OCI-M2 (cell line): ENCODE measurements around the gene ZNF552.
"Not testable (repeated sequence)": the region's sequence is repeated elsewhere in the genome, so short reads cannot be mapped to it uniquely, and the experiment has no call there.

Experiments used
- DNase-seq: peaks from one replicate; lab custom pipeline; 2025; ENCODE audit not compliant: unreplicated experiment; lab: John Stamatoyannopoulos, UW

ZNF552 gene

DNA sequence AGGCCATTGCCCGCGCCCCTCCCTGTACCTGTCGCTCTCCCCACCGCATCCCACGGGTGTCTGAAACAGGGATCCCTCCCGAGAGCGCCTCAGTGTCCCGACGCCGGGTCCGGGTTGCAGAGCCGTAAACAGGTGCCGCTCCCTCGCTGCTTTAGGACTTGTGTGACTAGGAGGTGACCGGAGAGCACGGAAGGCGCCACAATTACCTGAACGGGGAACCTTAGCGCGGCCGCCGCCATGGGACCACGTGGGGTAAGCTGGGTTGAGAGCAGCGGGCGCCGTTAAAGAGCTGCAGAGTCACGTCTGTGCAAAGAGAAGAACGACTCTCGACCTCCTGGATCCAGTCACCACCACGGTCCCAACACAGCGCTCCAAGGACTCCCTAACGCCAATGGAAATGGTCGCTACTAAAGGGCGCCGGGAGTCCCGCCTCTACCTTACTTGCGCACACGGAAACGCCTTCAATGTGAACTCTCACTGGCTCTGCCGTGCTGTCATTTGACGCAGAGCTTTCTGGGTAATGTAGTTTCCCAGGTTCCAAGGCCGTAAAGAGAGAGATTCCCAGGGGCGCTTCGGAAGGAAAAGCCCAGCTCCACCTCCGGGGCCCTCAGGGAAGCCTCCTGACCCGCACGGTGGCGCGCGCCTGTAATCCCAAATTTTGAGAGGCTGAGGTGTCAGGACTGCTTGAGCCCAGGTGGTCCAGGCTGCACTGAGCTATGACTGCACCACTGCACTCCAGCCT is at the start of gene ZNF552:
Gene ZNF552 (minus strand): TSS at position 409 of the 742 bp plus-strand sequence. CDS start 170 bp downstream, at position 239.
- DNase-seq = no peak

DNA sequence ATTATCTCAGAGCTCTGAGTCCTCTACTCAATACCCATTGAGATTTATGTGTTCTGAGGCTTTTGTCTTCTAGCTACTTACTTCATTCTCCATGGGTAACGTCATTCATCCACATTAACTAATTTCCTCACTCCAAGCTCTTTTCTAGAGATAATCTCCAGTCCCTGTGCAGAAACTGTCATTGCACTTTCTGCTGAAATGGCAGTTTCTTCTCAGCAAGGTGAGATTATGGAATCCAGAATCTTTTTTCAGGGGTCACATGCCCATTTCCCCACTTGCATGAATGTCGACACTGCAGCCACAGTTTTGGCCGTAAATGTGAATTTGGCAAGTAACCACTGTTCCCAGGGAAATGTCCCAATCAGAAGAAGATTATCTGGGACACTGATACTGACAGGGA is 47.6 kb upstream of the ZNF552 start:
- not testable (repeated sequence) for DNase-seq

DNA sequence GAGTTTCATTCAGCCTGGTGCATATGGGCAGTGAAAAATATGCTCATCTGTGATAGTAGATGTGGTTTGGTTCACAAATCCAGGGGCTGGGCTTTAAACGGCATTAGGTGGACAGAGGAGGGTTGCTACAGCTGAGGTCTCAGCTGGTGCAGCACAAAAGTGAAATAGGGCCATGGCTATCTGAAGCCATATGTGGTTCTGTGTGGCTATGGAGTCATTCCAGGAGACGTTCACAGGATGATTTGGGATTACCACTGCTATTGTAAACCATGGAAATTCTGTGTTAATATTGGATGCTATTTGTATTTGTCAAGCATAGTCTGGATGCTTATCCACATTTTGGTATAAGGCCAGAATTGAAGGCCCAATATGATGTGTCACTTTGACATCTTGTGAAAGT is 39.4 kb upstream of the ZNF552 start:
- DNase-seq = not testable (repeated sequence)

DNA sequence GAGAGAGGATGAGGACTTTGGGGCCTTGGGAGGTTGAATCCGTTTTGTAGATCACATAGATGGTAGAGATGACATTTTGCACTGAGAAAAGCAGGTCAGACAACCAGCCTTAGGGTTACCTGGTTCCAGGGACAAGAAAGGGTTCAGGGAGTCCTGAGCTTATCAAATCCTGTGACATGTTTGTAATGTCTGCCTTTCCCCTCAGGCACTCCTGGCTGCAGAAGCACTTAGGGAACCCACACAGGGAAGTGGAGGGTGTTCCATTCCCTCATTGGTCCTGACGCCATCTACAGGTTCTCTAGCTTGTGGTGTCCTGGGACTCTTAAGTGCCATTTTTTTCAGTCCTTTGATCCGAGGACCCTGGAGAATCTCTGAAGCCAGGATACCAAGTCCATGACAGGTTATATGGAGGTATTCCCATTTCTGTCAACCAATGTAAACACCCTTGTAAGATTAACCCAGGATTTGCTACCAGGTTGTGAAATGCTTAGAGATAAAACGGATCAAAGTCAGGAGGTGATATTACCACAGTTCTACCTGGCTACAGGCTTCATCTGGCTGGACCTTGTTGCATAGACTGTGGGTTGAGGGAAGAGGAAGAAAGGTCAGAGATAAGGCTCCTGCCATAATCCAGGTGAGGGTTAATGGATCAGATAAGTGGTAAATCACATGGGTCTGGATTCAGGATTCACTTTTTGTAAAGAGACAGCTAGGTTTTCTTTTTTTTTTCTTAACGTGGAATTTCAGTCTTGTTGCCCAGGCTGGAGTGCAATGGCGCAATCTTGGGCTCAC is 37.3 kb upstream of the ZNF552 start:
- not testable (repeated sequence) for DNase-seq

DNA sequence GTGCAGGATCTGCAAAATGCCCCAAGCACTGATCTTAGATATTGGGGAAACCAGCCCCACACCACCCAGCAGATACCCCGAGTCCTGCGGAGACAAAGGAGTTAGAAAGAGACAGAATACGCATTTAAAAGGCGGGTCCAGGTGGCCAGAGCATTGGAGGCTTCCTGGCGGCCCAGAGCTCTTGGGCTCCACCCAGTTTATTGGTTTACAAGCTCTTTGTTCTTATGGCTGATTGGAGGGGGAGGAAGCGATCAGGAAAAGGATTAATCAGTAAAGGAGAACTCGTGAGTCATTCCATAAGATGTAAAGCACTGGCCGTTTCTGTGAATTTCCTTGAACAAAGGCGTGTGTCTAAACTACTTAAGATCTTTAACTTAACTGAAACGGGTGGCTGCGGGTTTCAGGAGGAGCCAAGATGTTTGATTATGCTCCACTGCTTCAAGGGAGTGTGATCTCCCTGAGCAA is 35.9 kb upstream of the ZNF552 start:
- DNase-seq = no peak

DNA sequence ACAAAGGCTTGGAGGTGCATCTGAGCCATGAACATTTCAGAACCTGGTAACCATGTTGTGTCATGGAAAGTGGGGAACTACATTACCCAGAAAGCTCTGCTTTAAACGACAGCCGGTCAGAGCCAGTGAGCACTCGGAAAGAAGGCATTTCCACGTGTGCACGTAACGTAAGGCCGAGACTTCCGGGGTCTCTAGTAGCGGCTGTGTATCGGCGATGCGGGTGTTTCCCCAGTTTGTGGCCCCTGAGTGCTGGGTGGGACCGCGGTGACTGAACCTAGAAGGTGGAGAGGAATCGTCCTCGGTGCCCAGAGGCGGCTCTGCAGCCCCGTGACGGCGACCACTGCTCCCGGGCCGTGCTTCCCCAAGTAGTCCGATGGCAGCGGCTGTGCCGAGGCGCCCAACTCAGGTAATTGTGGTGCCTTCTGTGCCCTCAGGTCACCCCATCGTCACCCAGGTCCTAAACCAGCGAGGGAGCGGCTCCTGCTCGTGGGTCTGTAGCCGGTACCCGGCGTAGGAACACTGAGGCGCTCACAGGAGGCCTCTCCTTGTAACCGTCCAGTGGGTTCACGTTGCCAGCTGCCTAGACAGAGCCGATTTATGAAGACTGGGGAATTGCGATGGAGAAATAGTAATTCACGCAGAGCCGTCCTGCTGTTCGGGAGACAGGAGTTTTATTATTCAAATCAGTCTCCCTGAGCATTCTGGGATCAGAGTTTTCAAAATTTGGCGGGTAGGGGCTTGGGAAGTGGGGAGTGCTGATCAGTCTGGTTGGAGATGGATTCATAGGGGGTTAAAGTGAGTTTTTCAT is 35.2 kb upstream of the ZNF552 start, which contains the start of gene ZNF587:
Gene ZNF587 (plus strand): TSS at position 194 of the 808 bp plus-strand sequence. CDS start 180 bp downstream, at position 374.
- DNase-seq = not testable (repeated sequence)

DNA sequence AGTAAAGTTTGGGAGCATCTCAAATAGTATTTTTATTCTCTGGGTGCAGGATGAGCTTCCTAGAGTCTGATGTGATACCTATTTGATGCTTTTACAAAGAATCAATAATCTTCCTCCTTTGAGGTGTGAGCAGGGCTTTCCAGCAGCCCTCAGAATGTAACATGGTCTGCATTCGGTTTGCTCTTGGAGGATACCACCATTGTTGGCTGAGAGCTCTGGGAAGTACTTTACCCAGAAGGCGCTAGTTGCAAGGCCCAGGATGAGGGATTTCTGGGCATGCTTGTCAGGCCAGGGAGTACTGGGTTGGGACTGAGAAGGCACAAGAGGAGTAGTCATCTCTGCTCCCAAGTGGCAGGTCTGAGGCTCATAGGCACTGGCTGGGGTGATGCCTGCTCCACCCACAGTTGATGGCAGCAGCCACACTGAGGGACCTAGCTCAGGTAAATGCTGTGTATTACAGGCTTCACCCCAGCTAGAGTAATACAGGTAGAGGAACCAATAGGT is 34.5 kb upstream of the ZNF552 start:
- DNase-seq = not testable (repeated sequence)

DNA sequence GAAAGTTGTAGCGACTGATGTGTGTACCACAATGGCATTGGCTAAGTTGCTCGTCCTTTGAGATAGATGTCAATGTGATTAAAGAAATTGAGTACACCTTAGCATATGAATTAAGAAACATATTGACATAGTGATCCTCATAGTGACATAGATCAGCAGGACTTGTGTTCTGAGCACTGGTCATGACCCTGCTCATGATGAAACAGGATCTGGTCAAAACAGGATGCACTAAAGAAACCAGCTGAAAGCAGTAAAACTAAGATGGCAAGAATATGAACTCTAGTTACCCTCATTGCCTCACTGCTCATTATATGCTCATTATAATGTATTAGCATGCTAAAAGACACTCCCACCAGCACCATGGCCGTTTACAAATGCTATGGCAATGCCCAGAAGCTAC is 32.5 kb upstream of the ZNF552 start:
- DNase-seq = not testable (repeated sequence)

DNA sequence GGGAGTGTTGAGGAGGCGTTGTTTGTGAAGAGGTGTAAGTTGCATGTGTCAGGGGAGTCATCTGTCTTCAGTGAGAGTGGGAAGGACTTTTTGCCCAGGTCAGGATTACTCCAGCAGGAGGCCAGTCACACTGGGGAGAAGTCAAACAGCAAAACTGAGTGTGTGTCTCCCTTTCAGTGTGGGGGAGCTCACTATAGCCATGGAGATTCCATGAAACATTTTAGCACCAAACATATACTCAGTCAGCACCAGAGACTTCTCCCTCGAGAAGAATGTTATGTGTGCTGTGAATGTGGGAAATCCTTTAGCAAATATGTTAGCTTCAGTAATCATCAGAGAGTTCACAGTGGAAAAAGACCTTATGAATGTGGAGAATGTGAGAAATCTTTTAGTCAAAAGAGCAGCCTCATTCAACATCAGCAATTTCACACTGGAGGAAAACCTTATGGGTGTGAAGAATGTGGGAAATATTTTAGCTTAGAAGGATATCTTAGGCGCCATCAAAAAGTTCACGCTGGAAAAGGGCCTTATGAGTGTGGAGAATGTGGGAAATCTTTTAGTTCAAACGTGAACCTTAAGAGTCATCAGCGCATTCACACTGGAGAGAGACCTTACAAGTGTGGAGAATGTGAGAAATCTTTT is 26.5 kb upstream of the ZNF552 start:
- DNase-seq = no peak

DNA sequence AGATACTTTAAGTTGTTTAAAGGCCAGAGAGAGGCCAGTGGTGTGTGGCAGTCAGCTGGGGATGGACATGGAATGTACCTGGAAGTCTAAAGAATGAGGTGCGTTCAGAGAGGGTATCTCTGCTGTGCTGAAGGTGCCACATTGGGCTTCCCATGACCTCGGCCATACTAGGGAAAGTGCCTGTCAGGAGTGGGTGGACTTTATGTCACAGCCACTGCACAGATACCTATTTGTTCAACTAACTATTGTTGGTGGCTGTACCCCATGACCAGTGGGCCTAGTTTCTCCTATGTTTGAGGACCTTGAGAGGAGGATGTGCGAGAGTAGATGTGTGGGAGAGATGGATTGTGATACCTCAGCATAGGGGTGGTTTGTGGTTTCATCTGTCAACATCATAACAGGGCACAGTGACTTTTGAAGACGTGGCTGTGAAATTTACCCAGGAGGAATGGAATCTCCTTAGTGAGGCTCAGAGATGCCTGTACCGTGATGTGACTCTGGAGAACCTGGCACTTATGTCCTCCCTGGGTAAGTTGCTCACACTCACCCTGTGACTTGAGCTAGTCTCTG is 24.0 kb upstream of the ZNF552 start:
- DNase-seq = not testable (repeated sequence)

DNA sequence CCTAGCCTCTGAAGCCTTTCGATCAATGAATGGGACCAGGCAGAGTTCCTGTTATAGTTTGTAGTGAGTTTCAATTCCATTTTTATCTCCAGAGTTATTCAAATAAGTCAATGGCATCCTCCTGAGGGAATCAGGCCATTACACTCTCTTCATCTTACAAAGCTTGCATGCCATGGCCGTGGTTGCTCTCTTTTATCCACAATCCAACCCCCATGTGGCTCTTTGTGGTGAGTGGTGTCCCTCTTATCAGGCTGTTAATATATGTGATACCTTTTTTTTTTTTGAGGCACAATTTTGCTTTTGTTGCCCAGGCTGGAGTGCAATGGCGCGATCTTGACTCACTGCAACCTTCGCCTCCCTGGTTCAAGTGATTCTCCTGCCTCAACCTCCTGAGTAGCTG is 22.3 kb upstream of the ZNF552 start:
- not testable (repeated sequence) for DNase-seq

DNA sequence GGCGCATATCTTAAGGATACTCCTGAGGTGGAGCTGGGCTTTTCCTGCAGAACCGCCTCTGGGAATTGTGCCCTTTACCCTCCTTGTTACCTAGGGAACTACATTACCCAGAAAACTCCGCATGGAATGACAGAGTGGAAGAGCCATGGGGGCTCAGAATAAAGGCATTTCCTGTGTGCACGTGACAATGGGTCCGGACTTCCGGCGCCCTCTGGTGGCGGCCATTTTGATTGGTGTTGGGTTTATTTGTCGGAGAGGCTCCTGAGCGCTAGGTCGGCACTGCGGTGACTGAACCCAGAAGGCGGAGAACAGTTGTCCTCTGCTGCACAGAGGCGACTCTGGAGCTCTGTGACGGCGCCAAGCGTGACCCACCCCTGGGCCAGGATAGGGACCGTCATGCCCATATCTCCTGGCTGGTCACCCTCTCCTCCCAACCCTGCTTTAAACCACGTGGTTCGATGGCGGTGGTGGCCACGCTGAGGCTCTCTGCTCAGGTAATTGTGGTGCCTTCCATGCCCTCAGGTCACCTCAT is 15.4 kb upstream of the ZNF552 start, which contains the start of gene ZNF587B:
Gene ZNF587B (plus strand): TSS at position 229 of the 532 bp plus-strand sequence. CDS start 230 bp downstream, at position 459.
- no peak for DNase-seq

DNA sequence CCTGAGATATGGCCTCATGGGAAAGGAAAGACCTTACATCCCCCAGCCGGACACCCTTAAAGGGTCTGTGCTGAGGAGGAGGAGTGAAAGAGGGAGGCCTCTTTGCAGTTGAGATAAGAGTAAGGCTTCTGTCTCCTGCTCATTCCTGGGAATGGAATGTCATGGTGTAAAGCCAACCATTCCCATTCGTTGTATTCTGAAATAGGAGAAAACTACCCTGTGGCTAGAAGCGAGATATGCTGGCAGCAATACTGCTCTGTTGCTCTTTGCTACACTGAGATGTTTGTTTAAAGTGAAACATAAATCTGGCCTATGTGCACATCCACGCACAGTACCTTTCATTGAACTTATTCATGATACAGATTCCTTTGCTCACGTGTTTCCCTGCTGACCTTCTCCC is 14.6 kb upstream of the ZNF552 start:
- no peak for DNase-seq

DNA sequence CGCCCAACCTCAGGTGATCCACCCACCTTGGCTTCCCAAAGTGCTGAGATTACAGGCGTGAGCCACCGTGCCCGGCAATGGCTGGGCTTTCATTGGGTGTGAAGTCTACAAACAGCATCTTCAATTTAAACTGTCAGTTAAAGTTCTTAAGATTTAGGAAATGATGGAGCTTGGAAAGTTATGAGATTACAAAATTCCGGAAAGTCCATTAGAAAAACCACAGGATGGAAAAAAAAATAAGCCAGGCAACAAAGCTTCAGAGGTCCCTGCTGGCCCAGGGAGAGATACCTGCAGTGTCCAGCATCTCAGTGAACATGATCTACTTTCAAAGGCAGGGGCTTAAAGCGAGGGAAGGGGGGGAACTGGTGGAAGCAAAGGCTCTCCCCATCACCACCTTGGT is 10.8 kb upstream of the ZNF552 start:
- no peak for DNase-seq

DNA sequence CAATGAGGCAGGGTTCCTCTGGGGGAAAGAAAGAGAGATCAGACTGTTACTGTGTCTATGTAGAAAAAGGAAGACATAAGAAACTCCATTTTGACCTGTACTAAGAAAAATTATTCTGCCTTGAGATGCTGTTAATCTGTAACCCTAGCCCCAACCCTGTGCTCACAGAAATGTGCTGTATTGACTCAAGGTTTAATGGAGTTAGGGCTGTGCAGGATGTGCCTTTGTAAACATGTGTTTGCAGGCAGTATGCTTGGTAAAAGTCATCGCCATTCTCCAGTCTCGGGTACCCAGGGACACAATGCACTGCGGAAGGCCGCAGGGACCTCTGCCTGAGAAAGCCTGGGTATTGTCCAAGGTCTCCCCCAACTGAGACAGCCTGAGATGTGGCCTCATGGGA is 8.9 kb upstream of the ZNF552 start:
- DNase-seq = not testable (repeated sequence)

DNA sequence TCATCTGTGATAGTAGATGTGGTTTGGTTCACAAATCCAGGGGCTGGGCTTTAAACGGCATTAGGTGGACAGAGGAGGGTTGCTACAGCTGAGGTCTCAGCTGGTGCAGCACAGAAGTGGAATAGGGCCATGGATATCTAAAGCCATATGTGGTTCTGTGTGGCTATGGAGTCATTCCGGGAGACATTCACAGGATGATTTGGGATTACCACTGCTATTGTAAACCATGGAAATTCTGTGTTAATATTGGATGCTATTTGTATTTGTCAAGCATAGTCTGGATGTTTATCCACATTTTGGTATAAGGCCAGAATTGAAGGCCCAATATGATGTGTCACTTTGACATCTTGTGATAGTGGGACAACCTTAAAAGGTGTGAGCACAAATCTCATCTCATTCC is 8.4 kb upstream of the ZNF552 start:
- not testable (repeated sequence) for DNase-seq

DNA sequence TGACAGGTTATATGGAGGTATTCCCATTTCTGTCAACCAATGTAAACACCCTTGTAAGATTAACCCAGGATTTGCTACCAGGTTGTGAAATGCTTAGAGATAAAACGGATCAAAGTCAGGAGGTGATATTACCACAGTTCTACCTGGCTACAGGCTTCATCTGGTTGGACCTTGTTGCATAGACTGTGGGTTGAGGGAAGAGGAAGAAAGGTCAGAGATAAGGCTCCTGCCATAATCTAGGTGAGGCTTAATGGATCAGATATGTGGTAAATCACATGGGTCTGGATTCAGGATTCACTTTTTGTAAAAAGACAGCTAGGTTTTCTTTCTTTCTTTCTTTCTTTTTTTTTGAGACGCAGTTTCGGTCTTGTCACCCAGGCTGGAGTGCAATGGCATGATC is 6.8 kb upstream of the ZNF552 start:
- DNase-seq = not testable (repeated sequence)

DNA sequence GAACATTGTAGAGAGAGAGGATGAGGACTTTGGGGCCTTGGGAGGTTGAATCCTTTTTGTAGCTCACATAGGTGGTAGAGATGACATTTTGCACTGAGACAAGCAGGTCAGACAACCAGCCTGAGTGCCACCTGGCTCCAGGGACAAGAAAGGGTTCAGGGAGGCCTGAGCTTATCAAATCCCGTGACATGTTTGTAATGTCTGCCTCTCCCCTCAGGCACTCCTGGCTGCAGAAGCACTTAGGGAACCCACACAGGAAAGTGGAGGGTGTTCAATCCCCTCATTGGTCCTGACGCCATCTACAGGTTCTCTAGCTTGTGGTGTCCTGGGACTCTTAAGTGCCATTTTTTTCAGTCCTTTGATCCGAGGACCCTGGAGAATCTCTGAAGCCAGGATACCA is 6.4 kb upstream of the ZNF552 start:
- not testable (repeated sequence) for DNase-seq

DNA sequence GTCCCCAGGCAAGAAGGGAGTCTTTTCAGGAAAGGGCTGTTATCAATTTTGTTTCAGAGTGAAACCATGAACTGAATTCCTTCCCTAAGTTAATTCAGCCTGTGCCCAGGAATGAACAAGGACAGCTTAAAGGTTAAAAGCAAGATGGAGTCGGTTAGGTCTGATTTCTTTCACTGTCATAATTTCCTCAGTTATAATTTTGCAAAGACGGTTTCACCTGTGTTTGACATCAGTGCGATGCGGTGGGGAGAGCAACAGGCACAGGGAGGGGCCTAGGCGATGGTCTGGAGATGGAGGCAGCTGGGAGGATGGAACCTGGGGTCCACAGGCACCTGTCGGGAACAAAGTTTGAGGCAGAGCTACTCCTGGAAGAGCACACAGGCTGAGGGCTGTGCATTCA is 5.9 kb upstream of the ZNF552 start:
- no peak for DNase-seq
